ENCODE data around the gene PTPRT. TPM values are rescaled to one million over a fixed set of nuclear protein-coding genes. Genes with fewer than 3 reads are reported as not detected.

The PTPRT gene
- total and polyA plus RNA-seq, 10 of the 15 experiments (the other 5 are each of a cell fraction or from before 2014, with no cell fraction given) = not detected

DNA sequence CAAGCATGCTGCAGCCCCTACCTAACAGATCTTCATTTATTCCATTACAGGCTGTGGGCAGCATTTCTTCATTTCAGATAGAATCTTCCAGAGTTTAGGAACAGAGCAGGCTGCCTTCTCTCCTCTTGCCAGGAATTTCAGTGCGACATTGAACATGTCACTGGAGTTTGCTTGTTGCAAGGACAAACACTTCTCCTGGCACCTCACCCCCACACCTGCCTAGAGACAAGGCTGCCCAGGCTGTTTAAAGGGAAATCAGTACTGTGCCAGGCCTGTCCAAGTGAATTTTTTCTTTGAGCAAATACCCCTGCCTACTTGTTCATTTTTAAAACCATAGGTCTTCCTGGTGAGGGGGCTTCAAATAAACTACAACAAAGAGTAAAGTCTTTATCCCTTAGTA is 594.1 kb downstream of the PTPRT start:
- Histone ChIP-seq H3K9me3 (replicated peaks; ENCODE audit: control insufficient read depth, insufficient read depth, low read length) (no peaks in the 10 kb centered on the region), H3K27me3 (replicated peaks in 1 of 2; ENCODE audit: control insufficient read depth in 2 of 2, insufficient read depth in 2 of 2, low read length in 1 of 2) (no peaks in the 10 kb centered on the region), H3K9ac (ENCODE audit: control insufficient read depth, insufficient read depth, low read length) (no peak overlapping the region), H4K20me1 (ENCODE audit: control insufficient read depth, insufficient read depth) (no peaks in the 10 kb centered on the region), H2AFZ (ENCODE audit: control insufficient read depth, low read depth, low read length) (no peak overlapping the region), H3K4me3 (no peak overlapping the region), H3K36me3 (ENCODE audit: control insufficient read depth in 2 of 2, insufficient read depth in 2 of 2, low read length in 1 of 2) (no peaks in the 10 kb centered on the region), H3K4me1 (ENCODE audit: control insufficient read depth, insufficient read depth, low read length) (no peaks in the 10 kb centered on the region), H3K4me2 (ENCODE audit: control insufficient read depth, insufficient read depth) (no peak overlapping the region), H3K79me2 (ENCODE audit: control insufficient read depth, insufficient read depth, low read length) (no peaks in the 10 kb centered on the region), H3K27ac (ENCODE audit: control insufficient read depth, insufficient read depth) (no peak overlapping the region)
- BruUV-seq (replicated peaks) = no TSS peak
- 23% methylated on average over 1 of the region's 1 CpG for WGBS (ENCODE audit: insufficient coverage, insufficient replicate concordance, low lambda C conversion rate, missing lambda C conversion rate)
- ChIA-PET CTCF (no interaction called here), SMC1A (ENCODE audit: uncharacterized antibody, unreplicated experiment) (no interaction called here), RAD21 (ENCODE audit: unreplicated experiment) (no interaction called here), POLR2A (no interaction called here)
- no peak for FAIRE-seq
- no peak for DNase-seq (ENCODE audit: low read depth, low spot score)
- no peak for ATAC-seq
- in situ Hi-C loops (cut with MboI) = no loop called here
- TF ChIP-seq HDAC6 (IDR thresholded peaks at IDR 0.05; ENCODE audit: unreplicated experiment) = no peak
- intact Hi-C loops (cut with micrococcal nuclease; ENCODE audit: unreplicated experiment) = no loop called here

- ChIA-PET RAD21 (ENCODE audit: unreplicated experiment) (no interaction called here), POLR2A (no interaction called here), SMC1A (ENCODE audit: uncharacterized antibody, unreplicated experiment) (no interaction called here), CTCF (no interaction called here)
- Histone ChIP-seq H3K36me3 (ENCODE audit: control insufficient read depth in 2 of 2, insufficient read depth in 2 of 2, low read length in 1 of 2) (no peaks in the 10 kb centered on the region), H2AFZ (ENCODE audit: control insufficient read depth, low read depth, low read length) (no peak overlapping the region), H3K4me2 (ENCODE audit: control insufficient read depth, insufficient read depth) (no peak overlapping the region), H3K9ac (ENCODE audit: control insufficient read depth, insufficient read depth, low read length) (no peak overlapping the region), H4K20me1 (ENCODE audit: control insufficient read depth, insufficient read depth) (no peaks in the 10 kb centered on the region), H3K4me3 (no peak overlapping the region), H3K27ac (ENCODE audit: control insufficient read depth, insufficient read depth) (no peak overlapping the region), H3K27me3 (replicated peaks in 1 of 2; ENCODE audit: control insufficient read depth in 2 of 2, insufficient read depth in 2 of 2, low read length in 1 of 2) (no peaks in the 10 kb centered on the region), H3K79me2 (ENCODE audit: control insufficient read depth, insufficient read depth, low read length) (no peaks in the 10 kb centered on the region), H3K9me3 (replicated peaks; ENCODE audit: control insufficient read depth, insufficient read depth, low read length) (no peaks in the 10 kb centered on the region), H3K4me1 (ENCODE audit: control insufficient read depth, insufficient read depth, low read length) (no peaks in the 10 kb centered on the region)
- intact Hi-C loops (cut with micrococcal nuclease; ENCODE audit: unreplicated experiment) = no loop called here
- WGBS (ENCODE audit: insufficient coverage, insufficient replicate concordance, low lambda C conversion rate, missing lambda C conversion rate) = 21% methylated on average over 3 of the region's 3 CpGs
- no TSS peak for BruUV-seq (replicated peaks)
- no peak for FAIRE-seq
- in situ Hi-C loops (cut with MboI) = no loop called here
- ATAC-seq = no peak
- DNase-seq (ENCODE audit: low read depth, low spot score) = no peak
- no peak for TF ChIP-seq NFYA (IDR thresholded peaks at IDR 0.05; ENCODE audit: borderline replicate concordance, low read depth, low read length)
- TF ChIP-seq, protein P1, sequence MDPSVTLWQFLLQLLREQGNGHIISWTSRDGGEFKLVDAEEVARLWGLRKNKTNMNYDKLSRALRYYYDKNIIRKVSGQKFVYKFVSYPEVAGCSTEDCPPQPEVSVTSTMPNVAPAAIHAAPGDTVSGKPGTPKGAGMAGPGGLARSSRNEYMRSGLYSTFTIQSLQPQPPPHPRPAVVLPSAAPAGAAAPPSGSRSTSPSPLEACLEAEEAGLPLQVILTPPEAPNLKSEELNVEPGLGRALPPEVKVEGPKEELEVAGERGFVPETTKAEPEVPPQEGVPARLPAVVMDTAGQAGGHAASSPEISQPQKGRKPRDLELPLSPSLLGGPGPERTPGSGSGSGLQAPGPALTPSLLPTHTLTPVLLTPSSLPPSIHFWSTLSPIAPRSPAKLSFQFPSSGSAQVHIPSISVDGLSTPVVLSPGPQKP (IDR thresholded peaks at IDR 0.05; ENCODE audit: low read depth, low read length) = no peak
- no peak for TF ChIP-seq TAF1 (IDR thresholded peaks at IDR 0.05; ENCODE audit: borderline replicate concordance, low read depth, low read length)
- no peak for TF ChIP-seq IRF5 (IDR thresholded peaks at IDR 0.05; ENCODE audit: borderline replicate concordance)
- no peak for TF ChIP-seq IKZF1 (conservative IDR thresholded peaks at IDR 0.05)
- TF ChIP-seq IKZF2 (IDR thresholded peaks at IDR 0.05) = no peak
- no peak for TF ChIP-seq MEF2B (IDR thresholded peaks at IDR 0.05; ENCODE audit: partially characterized antibody, poor library complexity, severe bottlenecking)
- TF ChIP-seq SMAD5 (IDR thresholded peaks at IDR 0.05; ENCODE audit: low read depth) = no peak
- TF ChIP-seq, protein P2, sequence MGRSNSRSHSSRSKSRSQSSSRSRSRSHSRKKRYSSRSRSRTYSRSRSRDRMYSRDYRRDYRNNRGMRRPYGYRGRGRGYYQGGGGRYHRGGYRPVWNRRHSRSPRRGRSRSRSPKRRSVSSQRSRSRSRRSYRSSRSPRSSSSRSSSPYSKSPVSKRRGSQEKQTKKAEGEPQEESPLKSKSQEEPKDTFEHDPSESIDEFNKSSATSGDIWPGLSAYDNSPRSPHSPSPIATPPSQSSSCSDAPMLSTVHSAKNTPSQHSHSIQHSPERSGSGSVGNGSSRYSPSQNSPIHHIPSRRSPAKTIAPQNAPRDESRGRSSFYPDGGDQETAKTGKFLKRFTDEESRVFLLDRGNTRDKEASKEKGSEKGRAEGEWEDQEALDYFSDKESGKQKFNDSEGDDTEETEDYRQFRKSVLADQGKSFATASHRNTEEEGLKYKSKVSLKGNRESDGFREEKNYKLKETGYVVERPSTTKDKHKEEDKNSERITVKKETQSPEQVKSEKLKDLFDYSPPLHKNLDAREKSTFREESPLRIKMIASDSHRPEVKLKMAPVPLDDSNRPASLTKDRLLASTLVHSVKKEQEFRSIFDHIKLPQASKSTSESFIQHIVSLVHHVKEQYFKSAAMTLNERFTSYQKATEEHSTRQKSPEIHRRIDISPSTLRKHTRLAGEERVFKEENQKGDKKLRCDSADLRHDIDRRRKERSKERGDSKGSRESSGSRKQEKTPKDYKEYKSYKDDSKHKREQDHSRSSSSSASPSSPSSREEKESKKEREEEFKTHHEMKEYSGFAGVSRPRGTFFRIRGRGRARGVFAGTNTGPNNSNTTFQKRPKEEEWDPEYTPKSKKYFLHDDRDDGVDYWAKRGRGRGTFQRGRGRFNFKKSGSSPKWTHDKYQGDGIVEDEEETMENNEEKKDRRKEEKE (IDR thresholded peaks at IDR 0.05) = no peak
- no peak for TF ChIP-seq YBX1 (IDR thresholded peaks at IDR 0.05)
- TF ChIP-seq HCFC1 (IDR thresholded peaks at IDR 0.05; ENCODE audit: low read length) = no peak
- no peak for TF ChIP-seq IRF3 (IDR thresholded peaks at IDR 0.05)
Observed at GRCh38 chr20:42594659-42595058, 595.0 kb downstream of the PTPRT start.
